Measurements from ENCODE around the gene BOD1L2. TPM values are rescaled to one million over a fixed set of nuclear protein-coding genes. Genes with fewer than 3 reads are reported as not detected.

BOD1L2 gene
- total and polyA plus RNA-seq, 2 of the 13 experiments (the other 11 are each of a cell fraction or from before 2014, with no cell fraction given) = not detected

- TF ChIP-seq ZNF749 (CRISPR knock-in tag; IDR thresholded peaks at IDR 0.05; ENCODE audit: borderline replicate concordance) (peak; percentile 63; the same call in 1 of the 2 replicates), DNMT1 (CRISPR knock-in tag; IDR thresholded peaks at IDR 0.05) (no peak), CREM (IDR thresholded peaks at IDR 0.05) (peak; percentile 49; the same call in 1 of the 2 replicates), CREM (CRISPR knock-in tag; IDR thresholded peaks at IDR 0.05) (no peak), SAP130 (CRISPR knock-in tag; IDR thresholded peaks at IDR 0.05; ENCODE audit: low read depth) (peak; percentile 59), ATF7 (IDR thresholded peaks at IDR 0.05) (peak; percentile 51; the same call in 1 of the 2 replicates), ATF7 (CRISPR knock-in tag; IDR thresholded peaks at IDR 0.05) (0 out of 2 replicates have a peak, but pooled peaks have one; percentile 66), ZNF562 (CRISPR knock-in tag; IDR thresholded peaks at IDR 0.05; ENCODE audit: borderline replicate concordance) (no peak), ZNF652 (CRISPR knock-in tag; IDR thresholded peaks at IDR 0.05; ENCODE audit: borderline replicate concordance, low read depth) (peak; percentile 47; the same call in 1 of the 2 replicates), ZNF878 (CRISPR knock-in tag; IDR thresholded peaks at IDR 0.05) (0 out of 2 replicates have a peak, but pooled peaks have one; percentile 42), POGZ (CRISPR knock-in tag; IDR thresholded peaks at IDR 0.05) (peak; percentile 83), HIVEP1 (CRISPR knock-in tag; IDR thresholded peaks at IDR 0.05) (no peak), ERF (CRISPR knock-in tag; IDR thresholded peaks at IDR 0.05) (peak; percentile 66), NCOA5 (CRISPR knock-in tag; IDR thresholded peaks at IDR 0.05) (no peak), SETDB1 (CRISPR knock-in tag; IDR thresholded peaks at IDR 0.05; ENCODE audit: borderline replicate concordance) (no peak), SIX1 (CRISPR knock-in tag; IDR thresholded peaks at IDR 0.05; ENCODE audit: borderline replicate concordance) (peak; percentile 27; the same call in 1 of the 2 replicates), ZNF773 (CRISPR knock-in tag; IDR thresholded peaks at IDR 0.05; ENCODE audit: borderline replicate concordance) (no peak)
- TF ChIP-seq, protein P1, sequence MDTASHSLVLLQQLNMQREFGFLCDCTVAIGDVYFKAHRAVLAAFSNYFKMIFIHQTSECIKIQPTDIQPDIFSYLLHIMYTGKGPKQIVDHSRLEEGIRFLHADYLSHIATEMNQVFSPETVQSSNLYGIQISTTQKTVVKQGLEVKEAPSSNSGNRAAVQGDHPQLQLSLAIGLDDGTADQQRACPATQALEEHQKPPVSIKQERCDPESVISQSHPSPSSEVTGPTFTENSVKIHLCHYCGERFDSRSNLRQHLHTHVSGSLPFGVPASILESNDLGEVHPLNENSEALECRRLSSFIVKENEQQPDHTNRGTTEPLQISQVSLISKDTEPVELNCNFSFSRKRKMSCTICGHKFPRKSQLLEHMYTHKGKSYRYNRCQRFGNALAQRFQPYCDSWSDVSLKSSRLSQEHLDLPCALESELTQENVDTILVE (CRISPR knock-in tag; IDR thresholded peaks at IDR 0.05) = peak; percentile 42; the same call in 1 of the 2 replicates
- TF ChIP-seq, protein P2, sequence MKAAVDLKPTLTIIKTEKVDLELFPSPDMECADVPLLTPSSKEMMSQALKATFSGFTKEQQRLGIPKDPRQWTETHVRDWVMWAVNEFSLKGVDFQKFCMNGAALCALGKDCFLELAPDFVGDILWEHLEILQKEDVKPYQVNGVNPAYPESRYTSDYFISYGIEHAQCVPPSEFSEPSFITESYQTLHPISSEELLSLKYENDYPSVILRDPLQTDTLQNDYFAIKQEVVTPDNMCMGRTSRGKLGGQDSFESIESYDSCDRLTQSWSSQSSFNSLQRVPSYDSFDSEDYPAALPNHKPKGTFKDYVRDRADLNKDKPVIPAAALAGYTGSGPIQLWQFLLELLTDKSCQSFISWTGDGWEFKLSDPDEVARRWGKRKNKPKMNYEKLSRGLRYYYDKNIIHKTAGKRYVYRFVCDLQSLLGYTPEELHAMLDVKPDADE (CRISPR knock-in tag; IDR thresholded peaks at IDR 0.05) = no peak
- TF ChIP-seq, protein P3, sequence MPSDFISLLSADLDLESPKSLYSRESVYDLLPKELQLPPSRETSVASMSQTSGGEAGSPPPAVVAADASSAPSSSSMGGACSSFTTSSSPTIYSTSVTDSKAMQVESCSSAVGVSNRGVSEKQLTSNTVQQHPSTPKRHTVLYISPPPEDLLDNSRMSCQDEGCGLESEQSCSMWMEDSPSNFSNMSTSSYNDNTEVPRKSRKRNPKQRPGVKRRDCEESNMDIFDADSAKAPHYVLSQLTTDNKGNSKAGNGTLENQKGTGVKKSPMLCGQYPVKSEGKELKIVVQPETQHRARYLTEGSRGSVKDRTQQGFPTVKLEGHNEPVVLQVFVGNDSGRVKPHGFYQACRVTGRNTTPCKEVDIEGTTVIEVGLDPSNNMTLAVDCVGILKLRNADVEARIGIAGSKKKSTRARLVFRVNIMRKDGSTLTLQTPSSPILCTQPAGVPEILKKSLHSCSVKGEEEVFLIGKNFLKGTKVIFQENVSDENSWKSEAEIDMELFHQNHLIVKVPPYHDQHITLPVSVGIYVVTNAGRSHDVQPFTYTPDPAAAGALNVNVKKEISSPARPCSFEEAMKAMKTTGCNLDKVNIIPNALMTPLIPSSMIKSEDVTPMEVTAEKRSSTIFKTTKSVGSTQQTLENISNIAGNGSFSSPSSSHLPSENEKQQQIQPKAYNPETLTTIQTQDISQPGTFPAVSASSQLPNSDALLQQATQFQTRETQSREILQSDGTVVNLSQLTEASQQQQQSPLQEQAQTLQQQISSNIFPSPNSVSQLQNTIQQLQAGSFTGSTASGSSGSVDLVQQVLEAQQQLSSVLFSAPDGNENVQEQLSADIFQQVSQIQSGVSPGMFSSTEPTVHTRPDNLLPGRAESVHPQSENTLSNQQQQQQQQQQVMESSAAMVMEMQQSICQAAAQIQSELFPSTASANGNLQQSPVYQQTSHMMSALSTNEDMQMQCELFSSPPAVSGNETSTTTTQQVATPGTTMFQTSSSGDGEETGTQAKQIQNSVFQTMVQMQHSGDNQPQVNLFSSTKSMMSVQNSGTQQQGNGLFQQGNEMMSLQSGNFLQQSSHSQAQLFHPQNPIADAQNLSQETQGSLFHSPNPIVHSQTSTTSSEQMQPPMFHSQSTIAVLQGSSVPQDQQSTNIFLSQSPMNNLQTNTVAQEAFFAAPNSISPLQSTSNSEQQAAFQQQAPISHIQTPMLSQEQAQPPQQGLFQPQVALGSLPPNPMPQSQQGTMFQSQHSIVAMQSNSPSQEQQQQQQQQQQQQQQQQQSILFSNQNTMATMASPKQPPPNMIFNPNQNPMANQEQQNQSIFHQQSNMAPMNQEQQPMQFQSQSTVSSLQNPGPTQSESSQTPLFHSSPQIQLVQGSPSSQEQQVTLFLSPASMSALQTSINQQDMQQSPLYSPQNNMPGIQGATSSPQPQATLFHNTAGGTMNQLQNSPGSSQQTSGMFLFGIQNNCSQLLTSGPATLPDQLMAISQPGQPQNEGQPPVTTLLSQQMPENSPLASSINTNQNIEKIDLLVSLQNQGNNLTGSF (CRISPR knock-in tag; IDR thresholded peaks at IDR 0.05) = no peak
These were observed 5.4 kb upstream of the BOD1L2 start (continued) for GRCh38 chr18:57141208-57142129.
